HTERT RPE-1 (cell line): ENCODE data around the gene FRRS1L.
"Not testable (repeated sequence)": the region's sequence is repeated elsewhere in the genome, so short reads cannot be mapped to it uniquely, and the experiment has no call there.

Experiments
- in situ Hi-C: fragments of 300-500 bp; cut with MboI; formaldehyde crosslinking; loops from 4 replicates; pipeline ENCODE4 v1.14.3; 2020; ENCODE audit warnings: low sequenced_read_pairs

FRRS1L gene

GRCh38 chr9:109134167-109134578, 32.9 kb downstream of the FRRS1L start:
- in situ Hi-C loops = no loop called here

- in situ Hi-C loops = no loop called here
These were observed 33.5 kb downstream of the FRRS1L start for GRCh38 chr9:109133533-109133932.

- in situ Hi-C loops = no loop called here
These were observed 34.5 kb downstream of the FRRS1L start for GRCh38 chr9:109132567-109133021.

- in situ Hi-C loops = no loop called here
These were observed 37.4 kb downstream of the FRRS1L start for GRCh38 chr9:109129470-109130197.

- in situ Hi-C loops = not testable (repeated sequence)
These were observed 40.4 kb downstream of the FRRS1L start for GRCh38 chr9:109126671-109127070.

- in situ Hi-C loops = no loop called here
These were observed 42.9 kb downstream of the FRRS1L start for GRCh38 chr9:109124121-109124520.

- in situ Hi-C loops = no loop called here
These were observed 44.1 kb downstream of the FRRS1L start for GRCh38 chr9:109122726-109123621.

GRCh38 chr9:109121232-109121796, 45.7 kb downstream of the FRRS1L start:
- in situ Hi-C loops = no loop called here

- in situ Hi-C loops = no loop called here
These were observed 46.8 kb downstream of the FRRS1L start for GRCh38 chr9:109120204-109120789.

GRCh38 chr9:109119439-109120203, 47.4 kb downstream of the FRRS1L start, which contains the start of gene TMEM245:
Gene TMEM245 (minus strand): TSS chr9:109119947. CDS start chr9:109119913, 34 bp downstream.
- in situ Hi-C loops = no loop called here

- in situ Hi-C loops = no loop called here
These were observed 48.1 kb downstream of the FRRS1L start for GRCh38 chr9:109118808-109119438.

GRCh38 chr9:109117856-109118807, 48.9 kb downstream of the FRRS1L start:
- in situ Hi-C loops = no loop called here

GRCh38 chr9:109115931-109116526, 51.0 kb downstream of the FRRS1L start:
- in situ Hi-C loops = no loop called here

GRCh38 chr9:109114670-109115069, 52.4 kb downstream of the FRRS1L start:
- in situ Hi-C loops = no loop called here

GRCh38 chr9:109113892-109114609, 53.0 kb downstream of the FRRS1L start:
- in situ Hi-C loops = no loop called here

- in situ Hi-C loops = no loop called here
These were observed 53.8 kb downstream of the FRRS1L start for GRCh38 chr9:109113254-109113653.

- in situ Hi-C loops = no loop called here
These were observed 56.6 kb downstream of the FRRS1L start for GRCh38 chr9:109110329-109111021.
